Nephron progenitor cell (in vitro differentiated cells): Measurements from ENCODE around the gene GAS2L1.

Source experiments
- DNase-seq: peaks from one replicate; pipeline ENCODE4 v3.0.0; 2021
- H3K27ac Mint-ChIP-seq: 2 replicates; pipeline ENCODE4 v1.8.0; 2021; ENCODE audit warnings: mild to moderate bottlenecking, moderate library complexity, mixed read lengths
- H3K27me3 Mint-ChIP-seq: 2 replicates; pipeline ENCODE4 v1.8.0; 2021; ENCODE audit warnings: mild to moderate bottlenecking, low read depth, mixed read lengths; ENCODE audit not compliant: poor library complexity
- H3K36me3 Mint-ChIP-seq: 2 replicates; pipeline ENCODE4 v1.8.0; 2021; ENCODE audit warnings: low read depth, mixed read lengths
- H3K4me1 Mint-ChIP-seq: 2 replicates; pipeline ENCODE4 v1.8.0; 2021; ENCODE audit warnings: mixed read lengths
- H3K4me3 Mint-ChIP-seq: 2 replicates; pipeline ENCODE4 v1.8.0; 2021; ENCODE audit warnings: mild to moderate bottlenecking, moderate library complexity, mixed read lengths
- H3K9me3 Mint-ChIP-seq: 2 replicates; pipeline ENCODE4 v1.8.0; 2021; ENCODE audit warnings: mild to moderate bottlenecking, moderate library complexity, mixed read lengths
- TF ChIP-seq, protein P1 (sequence below): fragments of 200-600 bp; sonication (generic); IDR thresholded peaks from 2 replicates; pipeline ENCODE4 v1.5.0; 2021; ENCODE audit warnings: antibody characterized with exemption

Gene GAS2L1

DNA sequence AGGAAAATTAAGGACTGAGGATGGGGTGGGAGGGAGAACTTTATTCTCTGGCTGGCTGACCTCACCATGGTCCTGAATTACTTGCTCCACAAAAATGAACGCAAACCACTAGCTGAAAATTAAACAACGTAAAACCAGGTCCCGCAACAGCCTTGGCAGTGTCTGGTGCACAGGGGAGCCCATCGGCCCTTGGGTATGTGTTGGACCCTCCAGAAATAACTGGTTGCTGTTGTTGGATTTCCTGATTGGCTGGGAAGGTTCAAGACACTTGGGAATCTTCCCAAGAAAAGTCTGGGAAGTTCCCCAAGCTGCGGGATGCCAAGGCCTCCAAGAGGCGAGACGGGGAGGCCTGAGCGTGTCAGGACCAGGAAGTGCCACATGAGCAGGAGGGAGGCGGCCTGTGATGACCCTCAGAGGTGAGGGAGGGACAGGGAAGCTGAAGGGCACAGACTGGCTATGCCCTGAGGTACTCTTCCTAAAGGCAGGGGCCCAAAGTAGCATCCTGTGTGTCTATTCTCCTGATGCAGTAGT, 19.4 kb downstream of the GAS2L1 start:
- TF ChIP-seq, protein P1, sequence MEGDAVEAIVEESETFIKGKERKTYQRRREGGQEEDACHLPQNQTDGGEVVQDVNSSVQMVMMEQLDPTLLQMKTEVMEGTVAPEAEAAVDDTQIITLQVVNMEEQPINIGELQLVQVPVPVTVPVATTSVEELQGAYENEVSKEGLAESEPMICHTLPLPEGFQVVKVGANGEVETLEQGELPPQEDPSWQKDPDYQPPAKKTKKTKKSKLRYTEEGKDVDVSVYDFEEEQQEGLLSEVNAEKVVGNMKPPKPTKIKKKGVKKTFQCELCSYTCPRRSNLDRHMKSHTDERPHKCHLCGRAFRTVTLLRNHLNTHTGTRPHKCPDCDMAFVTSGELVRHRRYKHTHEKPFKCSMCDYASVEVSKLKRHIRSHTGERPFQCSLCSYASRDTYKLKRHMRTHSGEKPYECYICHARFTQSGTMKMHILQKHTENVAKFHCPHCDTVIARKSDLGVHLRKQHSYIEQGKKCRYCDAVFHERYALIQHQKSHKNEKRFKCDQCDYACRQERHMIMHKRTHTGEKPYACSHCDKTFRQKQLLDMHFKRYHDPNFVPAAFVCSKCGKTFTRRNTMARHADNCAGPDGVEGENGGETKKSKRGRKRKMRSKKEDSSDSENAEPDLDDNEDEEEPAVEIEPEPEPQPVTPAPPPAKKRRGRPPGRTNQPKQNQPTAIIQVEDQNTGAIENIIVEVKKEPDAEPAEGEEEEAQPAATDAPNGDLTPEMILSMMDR: no peak
- DNase-seq: no peak
- Mint-ChIP-seq H3K27ac (no peak overlapping the region), H3K4me1 (peaks cover 18% of the 10 kb centered on the region), H3K27me3 (no peaks in the 10 kb centered on the region), H3K9me3 (no peaks in the 10 kb centered on the region), H3K36me3 (peaks cover 3% of the 10 kb centered on the region), H3K4me3 (no peak overlapping the region)

DNA sequence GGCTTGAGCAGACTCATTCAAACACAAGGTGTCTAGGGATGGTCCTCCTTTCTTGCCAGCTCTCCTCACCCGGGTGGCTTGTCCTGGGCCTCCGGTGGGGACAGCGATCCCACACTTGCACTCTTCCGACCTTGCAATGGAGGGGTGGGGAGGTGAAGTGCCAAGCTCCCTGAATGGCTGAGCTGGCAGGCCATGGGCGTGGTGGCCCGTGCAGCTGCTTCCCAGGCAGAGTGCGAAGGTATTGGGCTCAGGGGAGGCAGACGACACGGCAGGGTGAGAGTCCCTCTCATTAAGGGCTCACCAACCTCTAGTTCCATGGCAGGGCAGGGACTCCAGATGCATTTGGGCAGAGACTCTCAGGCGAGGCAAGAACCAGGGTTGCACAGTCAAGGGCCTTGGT, 20.0 kb downstream of the GAS2L1 start:
- no peak overlapping the region for H3K4me3 Mint-ChIP-seq
- H3K9me3 Mint-ChIP-seq: no peaks in the 10 kb centered on the region
- no peak for DNase-seq
- TF ChIP-seq, protein P1: no peak
- peaks cover 3% of the 10 kb centered on the region for H3K36me3 Mint-ChIP-seq
- H3K27me3 Mint-ChIP-seq: no peaks in the 10 kb centered on the region
- H3K4me1 Mint-ChIP-seq: peaks cover 24% of the 10 kb centered on the region
- H3K27ac Mint-ChIP-seq: peak overlapping the region; percentile 16

DNA sequence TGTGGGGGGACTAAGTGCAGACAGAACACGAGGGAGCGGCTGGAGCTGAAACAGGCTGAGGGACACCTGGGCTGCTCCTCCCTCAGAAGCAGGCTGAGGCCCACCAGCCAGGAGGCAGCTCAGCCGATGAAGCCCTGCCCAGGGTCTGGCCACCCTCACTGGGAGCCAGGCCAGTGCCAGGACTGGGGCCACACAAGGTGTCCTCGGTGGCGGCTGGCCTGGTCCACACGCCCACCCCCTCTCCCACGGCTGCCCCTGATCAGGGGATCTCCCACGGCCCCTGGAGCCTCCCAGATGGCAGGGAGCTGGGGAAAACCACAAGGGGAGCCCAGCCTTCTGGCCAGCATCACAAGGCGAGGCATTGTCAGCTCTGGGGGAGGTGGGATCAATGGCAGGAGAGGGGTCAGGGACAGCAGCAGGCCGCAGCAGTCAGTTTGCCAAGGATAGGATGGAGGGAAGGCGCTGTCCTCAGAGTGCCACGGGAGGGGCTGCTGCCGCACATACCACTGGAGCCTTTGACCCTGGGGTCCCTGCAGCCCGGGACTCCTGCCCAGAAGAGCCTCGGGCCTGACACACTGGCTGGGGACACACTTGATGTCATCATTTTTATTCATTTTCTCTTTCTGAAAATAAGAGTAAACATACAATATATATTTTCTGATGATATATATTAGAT, 20.8 kb downstream of the GAS2L1 start:
- no peaks in the 10 kb centered on the region for H3K9me3 Mint-ChIP-seq
- peaks cover 3% of the 10 kb centered on the region for H3K36me3 Mint-ChIP-seq
- no peak overlapping the region for H3K27ac Mint-ChIP-seq
- DNase-seq: no peak
- H3K27me3 Mint-ChIP-seq: no peaks in the 10 kb centered on the region
- TF ChIP-seq, protein P1: no peak
- H3K4me1 Mint-ChIP-seq: peaks cover 32% of the 10 kb centered on the region
- H3K4me3 Mint-ChIP-seq: no peak overlapping the region

DNA sequence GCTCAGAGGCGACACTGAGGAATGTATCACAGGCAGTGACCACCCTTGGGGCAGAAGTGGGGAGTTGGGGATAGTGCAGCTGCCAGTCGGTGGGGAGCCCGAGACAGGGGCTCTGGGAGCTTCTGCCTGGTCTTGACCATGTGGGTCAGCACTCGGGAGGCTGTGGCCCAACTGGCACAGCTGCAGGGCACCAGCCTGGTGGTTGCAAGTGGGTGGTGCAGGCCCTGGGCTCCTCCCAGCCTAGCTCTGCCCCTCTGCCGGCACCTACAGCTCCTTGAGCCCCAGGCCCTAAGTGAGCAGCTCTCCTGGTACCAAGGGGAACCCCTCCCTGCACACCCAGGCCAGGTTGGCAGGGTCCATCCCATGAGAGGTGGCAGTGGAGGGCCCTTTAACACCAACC, 21.6 kb downstream of the GAS2L1 start:
- Mint-ChIP-seq H3K27me3 (no peaks in the 10 kb centered on the region), H3K36me3 (peaks cover 3% of the 10 kb centered on the region), H3K4me3 (no peak overlapping the region), H3K9me3 (no peaks in the 10 kb centered on the region), H3K27ac (no peak overlapping the region), H3K4me1 (peaks cover 36% of the 10 kb centered on the region)
- TF ChIP-seq, protein P1: no peak
- no peak for DNase-seq

DNA sequence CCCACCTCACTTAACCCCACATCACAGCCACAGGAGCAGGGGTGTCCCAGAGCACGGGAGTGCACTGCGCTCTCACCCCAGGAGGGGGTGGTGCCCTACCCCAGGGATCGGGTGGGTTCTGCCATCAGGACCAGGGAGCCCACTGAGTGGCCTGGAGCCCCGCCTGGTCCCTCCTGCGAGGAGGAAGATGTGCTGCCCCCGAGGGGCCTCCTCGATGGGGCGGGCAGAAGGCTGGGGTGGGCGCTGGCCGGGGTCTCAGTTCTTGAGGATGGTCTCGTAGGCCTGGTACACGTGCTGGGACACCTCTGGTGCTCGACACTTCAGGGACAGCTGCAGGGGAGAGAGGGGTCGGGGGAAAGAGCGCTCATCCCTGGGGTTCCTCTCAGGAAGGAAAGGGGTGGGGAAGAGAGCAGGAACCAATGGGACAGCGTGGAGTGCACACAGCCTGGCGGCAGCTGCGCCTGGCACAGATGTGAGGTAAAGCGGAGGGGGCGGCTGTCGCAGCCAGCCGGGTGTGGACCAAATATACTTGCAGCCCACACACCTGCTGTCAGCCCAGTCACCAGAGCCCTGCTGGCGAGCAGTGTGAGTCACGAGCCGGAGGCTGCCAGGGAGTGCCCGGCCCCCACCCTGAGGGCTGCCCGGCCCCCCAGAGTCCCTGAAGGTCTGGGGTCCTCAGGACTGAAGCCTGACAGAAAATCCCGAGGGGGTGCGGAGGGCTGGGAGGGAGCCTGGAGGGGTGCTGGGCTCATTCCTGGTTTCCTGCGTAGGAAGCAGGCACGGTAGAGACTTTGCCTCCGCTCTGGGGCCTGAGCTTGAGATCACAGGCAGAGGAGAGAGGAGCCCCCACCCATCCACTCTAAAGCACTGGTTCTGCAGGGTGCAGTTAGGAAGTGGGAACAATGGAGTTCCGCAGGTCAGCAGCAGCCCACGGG, 22.4 kb downstream of the GAS2L1 start:
- peak overlapping the region; percentile 71 for H3K27ac Mint-ChIP-seq
- no peak overlapping the region for H3K4me3 Mint-ChIP-seq

More for the DNA sequence above, 22.4 kb downstream of the GAS2L1 start:
- no peak for DNase-seq
- TF ChIP-seq, protein P1: no peak
- Mint-ChIP-seq H3K9me3 (no peaks in the 10 kb centered on the region), H3K27me3 (no peaks in the 10 kb centered on the region), H3K36me3 (peaks cover 9% of the 10 kb centered on the region), H3K4me1 (peaks cover 36% of the 10 kb centered on the region)
